Breast epithelium (tissue), 4 donors: ENCODE measurements around the gene RPH3AL. TPM values are rescaled to one million over a fixed set of nuclear protein-coding genes. Genes with fewer than 3 reads are reported as not detected.

ENCODE experiments used
- DNase-seq, 2 donors: peaks; one replicate each; pipeline ENCODE4 v3.0.0-alpha.2; 2019; ENCODE audit warnings: low spot score in 2 of 2
- H3K27ac ChIP-seq, 2 donors: fragments of 200-600 bp; sonication (generic) in 1 of 2; one replicate each; pipeline ENCODE4 v1.5.1; 2016 to 2019; ENCODE audit warnings: mild to moderate bottlenecking in 1 of 2
- H3K27me3 ChIP-seq, 2 donors: fragments of 200-600 bp; sonication (generic) in 1 of 2; one replicate each; pipeline versions ENCODE4 v1.5.1 to v1.6.0; 2017 to 2019; ENCODE audit warnings: control low read depth in 1 of 2, mild to moderate bottlenecking in 1 of 2
- H3K36me3 ChIP-seq: fragments of 200-600 bp; one replicate; pipeline ENCODE4 v1.5.1; 2019
- H3K4me1 ChIP-seq, 2 donors: fragments of 200-600 bp; sonication (generic); one replicate each; pipeline ENCODE4 v1.5.1; 2016 to 2019; ENCODE audit warnings: control low read depth in 1 of 2
- H3K4me3 ChIP-seq, 3 donors: fragments of 200-600 bp; sonication (generic); 1 replicate in 2 of 3; 2 replicates in 1 of 3; pipeline ENCODE4 v1.5.1; 2016 to 2019; ENCODE audit warnings: mild to moderate bottlenecking in 3 of 3, moderate library complexity in 2 of 3
- H3K9me3 ChIP-seq, 2 donors: fragments of 200-600 bp; sonication (generic) in 1 of 2; one replicate each; pipeline ENCODE4 v1.5.1; 2016 to 2019; ENCODE audit warnings: control low read depth in 1 of 2
- CTCF ChIP-seq, 3 donors: fragments of 450-650 bp; IDR thresholded peaks; one replicate each; pipeline ENCODE4 v1.5.1; 2016 to 2017; ENCODE audit warnings: antibody characterized with exemption in 3 of 3, mild to moderate bottlenecking in 3 of 3, moderate library complexity in 3 of 3
- POLR2A ChIP-seq: fragments of 450-650 bp; IDR thresholded peaks from one replicate; pipeline ENCODE4 v1.6.1; 2016; ENCODE audit warnings: antibody characterized with exemption, mild to moderate bottlenecking, moderate library complexity
- POLR2AphosphoS5 ChIP-seq, 3 donors: sonication (generic); formaldehyde crosslinking; IDR thresholded peaks; one replicate each; pipeline ENCODE4 v1.6.1; 2017; ENCODE audit warnings: antibody characterized with exemption in 3 of 3
- intact Hi-C: fragments of 100-400 bp; cut with DNase I; formaldehyde crosslinking; loops from one replicate; pipeline ENCODE4 v1.15.1; 2023; ENCODE audit warnings: low total_unique reads
- total RNA-seq, 3 donors: library from RNA; depleted of rRNA; stranded (reverse); fragments of >200 nt; gene quantifications; one replicate each; pipeline ENCODE4 v1.1.0, GENCODE V29; 2016

The RPH3AL gene
- total RNA-seq, 3 donors from 2014 or later = 9.6 to 15.7 (median 15.4) TPM

GRCh38 chr17:192666-193425, 159.8 kb downstream of the RPH3AL start:
- H3K27ac ChIP-seq = no peak overlapping the region
- no peaks in the 10 kb centered on the region for H3K36me3 ChIP-seq
- intact Hi-C loops = no loop called here
- DNase-seq = no peak
- H3K4me1 ChIP-seq = no peaks in the 10 kb centered on the region
- H3K27me3 ChIP-seq = peaks cover 0 to 4% of the 10 kb centered on the region in 2 donors
- no peaks in the 10 kb centered on the region for H3K9me3 ChIP-seq
- H3K4me3 ChIP-seq = no peak overlapping the region
- TF ChIP-seq POLR2AphosphoS5 (IDR thresholded peaks at IDR 0.05) (no peak), CTCF (IDR thresholded peaks at IDR 0.05) (no peak)

GRCh38 chr17:189444-189843, 163.2 kb downstream of the RPH3AL start:
- Histone ChIP-seq H3K36me3 (no peaks in the 10 kb centered on the region), H3K27ac (no peak overlapping the region)

GRCh38 chr17:187130-187529, 165.5 kb downstream of the RPH3AL start:
- intact Hi-C loops = no loop called here
- Histone ChIP-seq H3K4me1 (no peaks in the 10 kb centered on the region), H3K4me3 (no peak overlapping the region), H3K27ac (no peak overlapping the region), H3K9me3 (no peaks in the 10 kb centered on the region), H3K36me3 (no peaks in the 10 kb centered on the region), H3K27me3 (no peaks in the 10 kb centered on the region)
- no peak for DNase-seq
- TF ChIP-seq POLR2A (no peak), CTCF (IDR thresholded peaks at IDR 0.05) (no peak), POLR2AphosphoS5 (IDR thresholded peaks at IDR 0.05) (no peak)

More at GRCh38 chr17:189444-189843, 163.2 kb downstream of the RPH3AL start:
- Histone ChIP-seq H3K4me1 (no peaks in the 10 kb centered on the region), H3K9me3 (no peaks in the 10 kb centered on the region), H3K4me3 (no peak overlapping the region), H3K27me3 (no peaks in the 10 kb centered on the region)
- TF ChIP-seq POLR2AphosphoS5 (IDR thresholded peaks at IDR 0.05) (no peak), CTCF (IDR thresholded peaks at IDR 0.05) (no peak), POLR2A (no peak)
- no peak for DNase-seq
- intact Hi-C loops = no loop called here

DNA sequence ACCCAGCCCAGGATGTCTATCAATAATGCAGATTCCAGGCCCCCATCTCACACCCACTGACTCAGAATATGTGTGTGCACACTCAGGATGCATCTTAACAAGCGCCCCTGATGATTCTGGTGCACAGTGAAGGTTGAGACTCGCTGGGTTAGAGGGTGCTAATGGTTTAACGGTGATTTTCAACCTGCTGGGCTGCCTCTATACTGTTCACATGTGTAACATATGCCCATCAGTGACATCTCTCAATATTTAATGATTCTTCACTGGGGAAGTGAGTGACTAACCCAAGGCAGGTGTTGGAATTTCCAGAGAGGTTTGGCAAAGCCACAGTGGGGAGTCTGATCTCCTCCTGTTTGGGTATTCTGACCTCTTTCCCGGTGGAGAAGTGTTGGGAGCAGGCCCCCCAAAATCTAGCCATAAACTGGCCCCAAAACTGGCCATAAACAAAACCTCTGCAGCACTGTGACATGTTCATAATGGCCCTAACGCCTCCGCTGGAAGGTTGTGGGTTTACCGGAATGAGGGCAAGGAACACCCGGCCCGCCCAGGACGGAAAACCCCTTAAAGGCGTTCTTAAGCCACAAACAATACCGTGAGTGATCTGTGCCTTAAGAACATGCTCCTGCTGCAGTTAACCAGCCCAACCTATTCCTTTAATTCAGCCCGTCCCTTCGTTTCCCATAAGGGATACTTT, 167.0 kb downstream of the RPH3AL start:
- no peak for DNase-seq
- Histone ChIP-seq H3K27ac (peak overlapping the region in 1 of 2 donors; percentile 43), H3K36me3 (no peaks in the 10 kb centered on the region), H3K4me3 (no peak overlapping the region), H3K27me3 (peaks cover 3 to 5% of the 10 kb centered on the region in 2 donors), H3K9me3 (no peaks in the 10 kb centered on the region), H3K4me1 (no peaks in the 10 kb centered on the region)
- intact Hi-C loops = loop anchor here (2.0 kb wide), 1 partner anchor 23 kb away; no protein-coding TSS in a partner anchor
- TF ChIP-seq CTCF (IDR thresholded peaks at IDR 0.05) (no peak), POLR2AphosphoS5 (IDR thresholded peaks at IDR 0.05) (no peak), POLR2A (no peak)

DNA sequence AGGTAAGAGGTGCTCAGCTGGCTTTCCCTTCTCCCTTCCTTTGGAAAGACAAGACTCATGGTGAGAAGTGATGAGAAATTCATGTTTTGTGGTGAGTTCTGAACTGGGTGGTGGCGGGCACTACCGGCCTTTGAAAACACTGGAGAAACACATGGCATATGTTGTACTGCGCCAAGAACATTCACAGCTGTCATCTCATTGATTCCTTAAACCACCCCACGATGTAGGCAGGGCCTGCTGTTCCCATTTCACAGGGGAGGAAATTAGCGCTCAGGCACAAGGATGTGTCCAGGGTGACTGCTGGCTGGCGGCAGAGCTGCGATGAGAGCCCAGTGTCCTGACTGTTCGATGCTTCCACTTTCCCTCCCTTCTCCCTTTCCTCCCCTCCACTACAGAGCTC, 169.6 kb downstream of the RPH3AL start:
- Histone ChIP-seq H3K27me3 (peaks cover 8 to 17% of the 10 kb centered on the region in 2 donors), H3K4me3 (no peak overlapping the region), H3K4me1 (no peaks in the 10 kb centered on the region), H3K36me3 (no peaks in the 10 kb centered on the region), H3K27ac (peak overlapping the region in 1 of 2 donors; percentile 50), H3K9me3 (no peaks in the 10 kb centered on the region)
- intact Hi-C loops = no loop called here
- TF ChIP-seq CTCF (IDR thresholded peaks at IDR 0.05) (no peak), POLR2AphosphoS5 (IDR thresholded peaks at IDR 0.05) (no peak), POLR2A (no peak)
- DNase-seq = no peak
